Measurements from ENCODE around the gene GPR146. TPM values are rescaled to one million over a fixed set of nuclear protein-coding genes. Genes with fewer than 3 reads are reported as not detected.

GPR146 gene
- total RNA-seq, 6 experiments from 2014 or later: 13.3 to 45.3 (median 22.8) TPM

DNA sequence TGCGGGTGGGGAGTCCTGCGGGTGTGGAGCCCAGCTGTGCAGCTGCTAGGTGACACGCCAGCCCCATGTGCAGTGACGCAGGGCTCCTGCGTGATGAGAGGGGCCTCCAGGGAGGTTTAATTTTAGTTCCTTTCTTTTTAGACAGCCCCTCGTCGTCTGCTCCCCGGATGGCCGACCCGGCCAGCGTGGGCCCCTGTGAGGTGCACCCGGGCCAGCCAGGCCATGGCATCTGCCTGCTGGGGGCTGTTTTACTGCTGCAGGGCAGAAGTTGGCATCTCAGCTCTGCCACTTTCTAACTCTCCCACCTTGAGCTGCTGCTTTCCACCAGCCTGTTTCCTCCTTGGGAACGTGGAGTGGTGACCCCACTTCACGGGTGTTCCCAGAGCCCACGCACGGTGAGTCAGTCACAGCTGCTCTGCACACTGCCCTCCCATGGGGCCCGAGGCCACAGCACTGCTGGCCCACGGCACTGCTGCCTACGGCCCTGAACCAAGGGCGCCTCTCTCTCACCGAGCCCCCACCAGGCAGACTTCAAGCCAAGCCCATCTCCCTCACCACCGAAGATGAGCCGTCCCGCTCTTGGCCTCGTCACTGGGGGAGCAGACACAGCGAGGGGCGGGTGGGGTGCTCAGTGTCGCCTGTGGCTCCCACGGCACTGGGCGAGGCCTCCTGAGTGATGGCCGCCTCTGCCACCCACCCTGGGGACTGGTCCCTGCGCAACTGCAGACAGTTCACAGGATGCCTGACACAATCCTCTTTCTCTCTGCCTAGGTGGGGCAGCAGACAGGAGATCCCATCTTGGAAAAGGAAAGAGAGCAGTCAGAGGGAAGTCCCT lies 40.1 kb upstream of the GPR146 start:
- Histone ChIP-seq H3K27ac (no peak overlapping the region), H3K36me3 (no peaks in the 10 kb centered on the region), H3K4me1 (no peaks in the 10 kb centered on the region), H3K9me3 (no peaks in the 10 kb centered on the region), H3K4me3 (no peak overlapping the region), H3K27me3 (no peaks in the 10 kb centered on the region)
- intact Hi-C loops (cut with DNase I): no loop called here
- 96% methylated on average over 8 of the region's 32 CpGs for WGBS (ENCODE audit: insufficient coverage, low coverage, low lambda C conversion rate, missing lambda C conversion rate)
- TF ChIP-seq POLR2A (IDR thresholded peaks at IDR 0.05): no peak
- TF ChIP-seq, protein P1, sequence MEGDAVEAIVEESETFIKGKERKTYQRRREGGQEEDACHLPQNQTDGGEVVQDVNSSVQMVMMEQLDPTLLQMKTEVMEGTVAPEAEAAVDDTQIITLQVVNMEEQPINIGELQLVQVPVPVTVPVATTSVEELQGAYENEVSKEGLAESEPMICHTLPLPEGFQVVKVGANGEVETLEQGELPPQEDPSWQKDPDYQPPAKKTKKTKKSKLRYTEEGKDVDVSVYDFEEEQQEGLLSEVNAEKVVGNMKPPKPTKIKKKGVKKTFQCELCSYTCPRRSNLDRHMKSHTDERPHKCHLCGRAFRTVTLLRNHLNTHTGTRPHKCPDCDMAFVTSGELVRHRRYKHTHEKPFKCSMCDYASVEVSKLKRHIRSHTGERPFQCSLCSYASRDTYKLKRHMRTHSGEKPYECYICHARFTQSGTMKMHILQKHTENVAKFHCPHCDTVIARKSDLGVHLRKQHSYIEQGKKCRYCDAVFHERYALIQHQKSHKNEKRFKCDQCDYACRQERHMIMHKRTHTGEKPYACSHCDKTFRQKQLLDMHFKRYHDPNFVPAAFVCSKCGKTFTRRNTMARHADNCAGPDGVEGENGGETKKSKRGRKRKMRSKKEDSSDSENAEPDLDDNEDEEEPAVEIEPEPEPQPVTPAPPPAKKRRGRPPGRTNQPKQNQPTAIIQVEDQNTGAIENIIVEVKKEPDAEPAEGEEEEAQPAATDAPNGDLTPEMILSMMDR (IDR thresholded peaks at IDR 0.05): no peak
- ATAC-seq (no peak), DNase-seq (no peak)

DNA sequence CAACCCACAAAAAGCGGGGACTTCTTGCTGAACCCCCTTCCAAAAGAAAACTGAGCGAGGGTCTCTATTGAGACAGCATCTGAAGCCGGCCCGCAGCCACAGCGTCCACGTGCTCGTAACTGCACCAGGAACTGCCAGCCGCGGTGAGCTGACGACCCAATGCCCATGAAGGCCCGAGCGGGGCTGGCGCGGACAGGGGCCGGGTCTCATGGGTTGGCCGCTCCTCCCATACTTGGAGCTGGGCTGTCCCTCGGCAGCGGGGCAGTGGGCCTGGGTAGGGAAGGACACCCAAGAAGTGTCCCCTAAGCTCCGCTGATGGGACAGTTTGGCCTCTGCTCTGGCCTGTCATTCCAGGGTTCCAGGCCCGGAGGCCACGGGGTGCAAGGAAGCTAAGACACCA lies 39.0 kb upstream of the GPR146 start:
- H3K36me3 ChIP-seq: peaks cover 0 to 6% (median 1%) of the 10 kb centered on the region in 4 donors
- no peaks in the 10 kb centered on the region for H3K27me3 ChIP-seq
- H3K9me3 ChIP-seq: no peaks in the 10 kb centered on the region
- DNase-seq: no peak
- no CpG with 5 or more reads among the region's 21 CpGs for WGBS (ENCODE audit: insufficient coverage, low coverage, low lambda C conversion rate, missing lambda C conversion rate)
- TF ChIP-seq, protein P1 (IDR thresholded peaks at IDR 0.05): no peak
- no peak for TF ChIP-seq POLR2A (IDR thresholded peaks at IDR 0.05)
- no peak overlapping the region for H3K4me3 ChIP-seq
- H3K27ac ChIP-seq: no peak overlapping the region
- H3K4me1 ChIP-seq: no peaks in the 10 kb centered on the region
- intact Hi-C loops (cut with DNase I): no loop called here
- ATAC-seq: no peak

GRCh38 chr7:1007901-1008300 lies 36.4 kb upstream of the GPR146 start:
- peaks cover 0 to 6% (median 3%) of the 10 kb centered on the region in 4 donors for H3K4me1 ChIP-seq
- no peaks in the 10 kb centered on the region for H3K27me3 ChIP-seq
- H3K9me3 ChIP-seq: no peaks in the 10 kb centered on the region
- no peak for ATAC-seq
- no peak for DNase-seq
- peaks cover 0 to 6% (median 1%) of the 10 kb centered on the region in 4 donors for H3K36me3 ChIP-seq
- H3K27ac ChIP-seq: no peak overlapping the region
- TF ChIP-seq POLR2A (IDR thresholded peaks at IDR 0.05): no peak
- TF ChIP-seq, protein P1 (IDR thresholded peaks at IDR 0.05): no peak
- no peak overlapping the region for H3K4me3 ChIP-seq
- WGBS (ENCODE audit: insufficient coverage, low coverage, low lambda C conversion rate, missing lambda C conversion rate): no CpG with 5 or more reads among the region's 15 CpGs
- intact Hi-C loops (cut with DNase I): no loop called here

- H3K4me3 ChIP-seq: no peak overlapping the region
- no peak for DNase-seq
Measured at GRCh38 chr7:1008733-1009363, 35.5 kb upstream of the GPR146 start.

More at GRCh38 chr7:1008733-1009363, 35.5 kb upstream of the GPR146 start:
- no peak for ATAC-seq
- WGBS (ENCODE audit: insufficient coverage, low coverage, low lambda C conversion rate, missing lambda C conversion rate): 89% methylated on average over 22 of the region's 37 CpGs
- Histone ChIP-seq H3K9me3 (no peaks in the 10 kb centered on the region), H3K4me1 (peaks cover 0 to 6% (median 3%) of the 10 kb centered on the region in 4 donors), H3K36me3 (peaks cover 0 to 6% (median 1%) of the 10 kb centered on the region in 4 donors), H3K27ac (no peak overlapping the region), H3K27me3 (no peaks in the 10 kb centered on the region)
- intact Hi-C loops (cut with DNase I): no loop called here
- TF ChIP-seq, protein P1 (IDR thresholded peaks at IDR 0.05): no peak
- TF ChIP-seq POLR2A (IDR thresholded peaks at IDR 0.05): no peak

Measured in right lobe of liver (tissue), 6 donors.